ENCODE results near the gene SCYL3. TPM values are rescaled to one million over a fixed set of nuclear protein-coding genes. Genes with fewer than 3 reads are reported as not detected.
"Not testable (repeated sequence)": the region's sequence is repeated elsewhere in the genome, so short reads cannot be mapped to it uniquely, and the experiment has no call there.

Gene SCYL3
- total RNA-seq, 2 experiments from 2014 or later = 11.0 to 12.0 TPM

DNA sequence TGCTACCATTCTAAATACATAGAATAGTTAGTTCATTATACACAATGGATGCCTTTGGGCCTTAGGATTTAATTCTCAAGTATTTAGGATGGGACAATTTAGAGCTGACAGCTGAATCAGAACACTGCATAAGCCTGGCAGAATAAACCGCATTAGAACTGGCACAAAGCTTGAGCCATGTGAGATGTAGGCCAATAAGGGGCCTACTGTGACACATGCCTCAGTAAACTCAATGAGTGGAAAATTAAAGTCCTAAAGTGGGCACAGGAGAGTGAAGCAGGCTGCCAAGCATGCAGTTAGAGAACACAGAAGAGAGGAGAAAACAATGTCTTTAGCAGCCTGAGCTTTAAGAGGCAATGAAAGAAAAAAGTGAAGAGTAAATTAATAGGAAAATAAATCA lies 24.3 kb downstream of the SCYL3 start:
- ATAC-seq = no peak
- CTCF ChIA-PET = interaction anchor here (0.5 kb wide), 1 partner anchor 72 kb away, joined by 3 read pairs; no protein-coding TSS in a partner anchor

DNA sequence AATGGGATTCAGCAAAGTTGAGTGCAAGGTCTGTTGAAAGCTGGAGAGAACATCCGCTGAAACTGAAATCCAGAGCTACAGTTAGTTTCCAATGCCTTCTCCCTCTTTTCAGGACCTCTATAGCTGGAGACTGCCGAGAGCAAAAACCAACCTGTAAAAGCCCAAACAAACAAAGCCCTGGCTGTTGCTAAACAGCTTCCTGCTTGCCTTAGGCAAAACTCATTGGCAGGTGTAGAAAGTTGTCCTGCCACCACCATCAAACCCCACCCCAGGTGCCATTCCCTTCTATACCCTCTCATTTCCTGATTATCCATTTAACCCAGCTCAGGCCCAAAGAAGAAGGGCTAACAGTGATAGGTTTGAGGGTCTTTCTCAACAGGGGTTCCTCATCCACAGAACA lies 24.7 kb downstream of the SCYL3 start:
- intact Hi-C loops (cut with DNase I, micrococcal nuclease) = no loop called here
- no peaks in the 10 kb centered on the region for H3K9me3 Mint-ChIP-seq (ENCODE audit: low read depth)
- H3K36me3 Mint-ChIP-seq (ENCODE audit: low read depth) = peaks cover 75% of the 10 kb centered on the region
- ATAC-seq (no peak), DNase-seq (no peak)
- H3K27ac Mint-ChIP-seq = no peak overlapping the region
- H3K4me3 Mint-ChIP-seq = no peak overlapping the region
- H3K4me1 Mint-ChIP-seq = peaks cover 4% of the 10 kb centered on the region
- ChIA-PET CTCF (interaction anchor here (0.5 to 1.0 kb wide), 3 partner anchors 11 to 76 kb away, joined by 3 to 4 read pairs (median 3); no protein-coding TSS in a partner anchor), POLR2A (no interaction called here)
- no peaks in the 10 kb centered on the region for H3K27me3 Mint-ChIP-seq

More for the DNA sequence above, 24.3 kb downstream of the SCYL3 start:
- Mint-ChIP-seq H3K9me3 (ENCODE audit: low read depth) (no peaks in the 10 kb centered on the region), H3K27ac (no peak overlapping the region), H3K4me1 (peaks cover 8% of the 10 kb centered on the region), H3K27me3 (no peaks in the 10 kb centered on the region), H3K4me3 (no peak overlapping the region), H3K36me3 (ENCODE audit: low read depth) (peaks cover 75% of the 10 kb centered on the region)
- POLR2A ChIA-PET = no interaction called here
- DNase-seq = no peak
- intact Hi-C loops (cut with DNase I, micrococcal nuclease) = no loop called here

DNA sequence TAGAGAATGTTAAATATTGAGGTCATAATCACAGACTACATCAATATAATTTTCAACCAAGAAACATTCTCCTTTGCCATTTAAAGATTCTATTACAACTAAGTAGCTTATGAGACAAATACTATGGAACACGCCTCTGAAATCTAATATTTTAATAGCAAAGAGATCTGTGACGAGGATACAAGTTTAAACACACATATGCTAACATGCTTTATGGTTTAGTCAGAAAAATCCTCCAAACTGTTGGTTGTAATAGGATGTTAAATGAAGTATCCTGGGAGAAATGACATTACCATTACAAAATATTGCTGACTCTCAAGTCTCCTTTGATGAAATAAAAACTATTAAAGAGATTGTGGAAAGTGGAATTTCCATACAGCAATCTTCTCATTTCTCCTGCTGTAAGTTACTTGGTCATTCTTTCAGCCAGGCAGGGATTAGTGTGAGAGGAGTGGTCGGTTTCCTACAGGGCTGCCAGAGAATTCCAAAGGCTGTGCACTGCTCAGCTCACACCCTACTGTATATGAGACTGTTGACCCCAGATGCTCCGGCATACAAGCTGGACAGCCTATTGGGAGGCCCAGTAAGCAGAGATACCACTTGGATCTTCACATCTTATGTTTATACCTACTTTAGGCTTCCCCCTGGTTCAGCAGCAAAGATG lies 26.6 kb downstream of the SCYL3 start:
- Mint-ChIP-seq H3K36me3 (ENCODE audit: low read depth) (peaks cover 72% of the 10 kb centered on the region), H3K27ac (no peak overlapping the region), H3K9me3 (ENCODE audit: low read depth) (no peaks in the 10 kb centered on the region)

DNA sequence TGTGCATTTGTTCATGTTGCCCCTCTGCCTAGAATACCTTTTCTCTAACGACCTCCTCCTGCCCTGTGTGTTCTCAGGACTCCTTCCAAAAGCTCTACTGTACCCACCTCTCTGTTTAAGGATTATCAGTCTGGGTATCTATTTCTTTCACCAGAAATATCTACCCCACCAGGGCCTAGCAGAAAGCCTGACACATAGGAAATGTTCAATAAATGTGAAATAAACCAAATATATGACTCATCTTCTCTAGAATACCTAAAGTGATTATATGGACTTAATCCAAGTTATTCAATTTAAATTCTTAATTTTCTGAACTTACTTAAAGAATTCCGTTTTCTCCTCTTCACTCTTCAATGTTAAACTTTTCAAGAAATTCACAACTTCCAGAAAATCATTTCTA lies 27.1 kb downstream of the SCYL3 start:
- ATAC-seq = no peak
- POLR2A ChIA-PET = no interaction called here
- intact Hi-C loops (cut with DNase I, micrococcal nuclease) = no loop called here
- no peak for DNase-seq
- CTCF ChIA-PET = no interaction called here
- Mint-ChIP-seq H3K4me1 (no peaks in the 10 kb centered on the region), H3K36me3 (ENCODE audit: low read depth) (peaks cover 68% of the 10 kb centered on the region), H3K27me3 (no peaks in the 10 kb centered on the region), H3K9me3 (ENCODE audit: low read depth) (no peaks in the 10 kb centered on the region), H3K27ac (no peak overlapping the region), H3K4me3 (no peak overlapping the region)

More for the DNA sequence above, 26.6 kb downstream of the SCYL3 start:
- Mint-ChIP-seq H3K4me1 (no peaks in the 10 kb centered on the region), H3K4me3 (no peak overlapping the region), H3K27me3 (no peaks in the 10 kb centered on the region)
- DNase-seq (no peak), ATAC-seq (no peak)
- intact Hi-C loops (cut with DNase I, micrococcal nuclease) = no loop called here
- CTCF ChIA-PET = no interaction called here
- POLR2A ChIA-PET = no interaction called here

DNA sequence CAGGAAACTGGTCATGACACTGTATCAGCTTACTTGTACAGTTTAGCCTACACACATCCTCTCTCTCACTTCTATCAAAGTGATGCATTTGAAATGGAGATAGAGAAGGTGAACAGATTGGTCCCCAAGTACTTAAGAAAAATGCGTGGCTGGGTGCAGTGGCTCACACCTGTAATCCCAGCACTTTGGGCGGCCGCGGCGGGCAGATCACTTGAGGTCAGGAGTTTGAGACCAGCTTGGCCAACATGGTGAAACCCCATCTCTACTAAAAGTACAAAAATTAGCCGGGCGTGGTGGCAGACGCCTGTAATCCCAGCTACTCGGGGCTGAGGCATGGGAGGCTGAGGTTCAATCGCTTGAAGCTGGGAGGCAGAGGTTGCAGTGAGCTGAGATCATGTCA lies 29.2 kb downstream of the SCYL3 start:
- H3K4me3 Mint-ChIP-seq; H3K27me3 Mint-ChIP-seq; H3K27ac Mint-ChIP-seq; H3K9me3 Mint-ChIP-seq (ENCODE audit: low read depth); intact Hi-C loops (cut with DNase I, micrococcal nuclease); DNase-seq; ATAC-seq; POLR2A ChIA-PET; H3K4me1 Mint-ChIP-seq: not testable (repeated sequence)
- CTCF ChIA-PET = interaction anchor here (0.7 kb wide), 1 partner anchor 312 kb away, joined by 3 read pairs; no protein-coding TSS in a partner anchor
- peaks cover 68% of the 10 kb centered on the region for H3K36me3 Mint-ChIP-seq (ENCODE audit: low read depth)

DNA sequence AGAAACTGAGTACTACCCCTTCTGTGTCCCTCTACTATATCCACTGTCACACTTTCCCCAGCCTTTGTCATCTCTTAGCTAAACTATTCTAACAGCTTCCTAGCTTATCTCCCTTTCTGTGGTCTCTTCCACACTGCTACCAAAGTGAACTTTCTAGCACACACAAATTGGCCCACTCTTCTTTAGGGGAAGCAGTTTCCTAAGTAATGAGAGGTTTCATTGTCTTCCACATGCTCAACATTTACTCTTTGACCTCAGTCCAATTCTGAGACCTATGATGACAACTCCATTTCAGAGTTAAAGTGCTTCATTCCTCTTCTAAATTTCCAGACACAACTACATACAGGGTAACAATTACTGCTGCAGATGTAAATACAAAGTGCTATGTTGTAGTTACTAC lies 32.9 kb downstream of the SCYL3 start:
- Mint-ChIP-seq H3K27ac (no peak overlapping the region), H3K9me3 (ENCODE audit: low read depth) (no peaks in the 10 kb centered on the region), H3K4me3 (no peak overlapping the region), H3K36me3 (ENCODE audit: low read depth) (peaks cover 50% of the 10 kb centered on the region), H3K27me3 (no peaks in the 10 kb centered on the region), H3K4me1 (no peaks in the 10 kb centered on the region)
- CTCF ChIA-PET = interaction anchor here (0.6 kb wide), 1 partner anchor 67 kb away, joined by 3 read pairs; no protein-coding TSS in a partner anchor
- POLR2A ChIA-PET = interaction anchor here (0.7 kb wide), 1 partner anchor 8 kb away, joined by 3 read pairs; no protein-coding TSS in a partner anchor
- ATAC-seq (no peak), DNase-seq (no peak)
- intact Hi-C loops (cut with DNase I, micrococcal nuclease) = no loop called here

DNA sequence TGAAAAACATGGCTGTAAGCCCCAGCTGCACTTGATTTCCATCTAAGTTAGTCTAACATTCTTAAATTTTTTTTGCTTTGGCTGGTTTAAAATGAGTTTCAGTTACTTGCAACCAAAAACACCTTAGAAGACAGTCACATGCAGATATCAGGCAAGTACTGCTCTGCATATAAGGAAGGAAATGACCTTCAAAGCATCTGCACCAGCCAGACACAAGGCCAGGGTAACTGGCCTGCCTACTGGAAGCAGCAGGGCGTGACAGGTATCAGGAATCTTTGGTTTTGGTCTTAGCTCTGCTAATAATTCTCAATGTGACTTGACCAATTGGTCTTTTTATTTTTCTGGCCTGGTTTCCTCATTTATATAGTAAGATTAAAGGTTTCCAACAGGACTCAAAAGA lies 33.5 kb downstream of the SCYL3 start:
- no peaks in the 10 kb centered on the region for H3K27me3 Mint-ChIP-seq
- no peak overlapping the region for H3K27ac Mint-ChIP-seq
- intact Hi-C loops (cut with DNase I, micrococcal nuclease) = no loop called here
- DNase-seq = no peak
- ChIA-PET CTCF (interaction anchor here (0.6 to 0.9 kb wide), 2 partner anchors 10 to 67 kb away, joined by 3 to 4 read pairs; no protein-coding TSS in a partner anchor), POLR2A (no interaction called here)
- ATAC-seq = no peak
- no peaks in the 10 kb centered on the region for H3K9me3 Mint-ChIP-seq (ENCODE audit: low read depth)
- no peaks in the 10 kb centered on the region for H3K4me1 Mint-ChIP-seq
- peaks cover 50% of the 10 kb centered on the region for H3K36me3 Mint-ChIP-seq (ENCODE audit: low read depth)
- no peak overlapping the region for H3K4me3 Mint-ChIP-seq

DNA sequence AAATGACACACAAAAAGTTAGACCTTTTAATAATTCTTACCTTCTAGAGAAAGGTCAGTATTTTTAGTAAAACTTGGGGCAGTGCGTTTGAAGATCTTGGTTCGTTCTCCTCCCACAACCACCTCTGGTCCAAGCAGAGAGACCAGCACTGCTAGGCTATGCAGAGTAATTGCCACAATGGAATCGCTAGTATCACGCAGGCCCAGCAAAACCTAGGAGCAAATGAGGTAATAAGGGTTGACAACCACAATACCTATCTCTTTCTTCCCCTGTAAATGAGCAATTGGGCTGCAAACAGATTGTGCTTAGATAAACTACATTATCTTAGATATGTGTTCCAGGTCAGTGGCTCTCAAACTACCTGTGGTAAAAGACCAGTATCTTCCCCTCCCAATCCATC lies 34.7 kb downstream of the SCYL3 start:
- H3K27me3 Mint-ChIP-seq = no peaks in the 10 kb centered on the region
- no peaks in the 10 kb centered on the region for H3K4me1 Mint-ChIP-seq
- intact Hi-C loops (cut with DNase I, micrococcal nuclease) = no loop called here
- no peak overlapping the region for H3K4me3 Mint-ChIP-seq
- CTCF ChIA-PET = no interaction called here
- peaks cover 52% of the 10 kb centered on the region for H3K36me3 Mint-ChIP-seq (ENCODE audit: low read depth)
- POLR2A ChIA-PET = no interaction called here
- no peak overlapping the region for H3K27ac Mint-ChIP-seq
- no peak for ATAC-seq
- H3K9me3 Mint-ChIP-seq (ENCODE audit: low read depth) = no peaks in the 10 kb centered on the region
- no peak for DNase-seq

DNA sequence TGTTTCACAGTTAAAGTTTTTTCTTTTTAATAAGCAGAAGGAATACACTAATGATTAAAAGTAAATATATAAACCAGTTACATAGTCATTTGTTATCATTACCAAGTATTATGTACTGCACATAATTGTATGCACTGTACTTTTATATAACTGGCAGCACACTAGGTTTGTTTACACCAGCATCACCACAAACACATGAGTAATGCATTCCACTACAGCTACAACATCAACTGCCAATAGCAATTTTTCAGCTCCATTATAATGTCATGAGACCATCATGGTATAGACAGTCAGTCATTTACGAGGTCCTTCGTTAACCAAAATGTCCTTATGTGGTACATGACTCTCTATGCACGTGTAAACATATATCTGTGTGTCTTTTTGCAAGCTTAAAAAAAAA lies 35.2 kb downstream of the SCYL3 start:
- no peak overlapping the region for H3K4me3 Mint-ChIP-seq
- no peaks in the 10 kb centered on the region for H3K9me3 Mint-ChIP-seq (ENCODE audit: low read depth)
- intact Hi-C loops (cut with DNase I, micrococcal nuclease) = no loop called here
- no peak for ATAC-seq
- ChIA-PET CTCF (interaction anchor here (0.8 kb wide), 1 partner anchor 10 kb away, joined by 3 read pairs; no protein-coding TSS in a partner anchor), POLR2A (no interaction called here)
- no peaks in the 10 kb centered on the region for H3K27me3 Mint-ChIP-seq
- H3K36me3 Mint-ChIP-seq (ENCODE audit: low read depth) = peaks cover 53% of the 10 kb centered on the region
- no peak overlapping the region for H3K27ac Mint-ChIP-seq
- DNase-seq = no peak
- no peaks in the 10 kb centered on the region for H3K4me1 Mint-ChIP-seq

DNA sequence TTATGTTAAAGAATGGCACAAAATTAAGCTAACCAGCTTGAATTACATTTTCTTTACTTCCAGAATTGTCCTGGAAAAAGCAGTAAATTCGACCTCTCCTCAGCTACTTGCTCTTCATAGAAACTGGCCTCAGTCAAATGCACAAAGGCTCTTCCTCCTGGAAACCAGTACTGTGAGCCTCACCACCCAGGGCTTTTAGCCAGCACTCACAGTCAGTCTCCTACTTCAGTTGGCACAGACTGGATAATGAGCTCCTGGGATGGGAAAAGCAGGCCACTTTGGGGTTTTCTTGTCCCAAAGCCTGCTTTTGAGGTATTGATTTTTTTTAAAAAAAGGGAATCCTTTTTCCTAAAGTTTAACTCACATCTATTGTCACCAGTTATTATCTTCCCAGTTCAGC lies 40.4 kb downstream of the SCYL3 start:
- no peaks in the 10 kb centered on the region for H3K27me3 Mint-ChIP-seq
- H3K27ac Mint-ChIP-seq = no peak overlapping the region
- intact Hi-C loops (cut with DNase I, micrococcal nuclease) = no loop called here
- H3K4me1 Mint-ChIP-seq = no peaks in the 10 kb centered on the region
- ChIA-PET CTCF (interaction anchor here (0.6 kb wide), 1 partner anchor 10 kb away, joined by 3 read pairs; no protein-coding TSS in a partner anchor), POLR2A (no interaction called here)
- peaks cover 69% of the 10 kb centered on the region for H3K36me3 Mint-ChIP-seq (ENCODE audit: low read depth)
- no peak overlapping the region for H3K4me3 Mint-ChIP-seq
- ATAC-seq = no peak
- no peak for DNase-seq
- no peaks in the 10 kb centered on the region for H3K9me3 Mint-ChIP-seq (ENCODE audit: low read depth)

DNA sequence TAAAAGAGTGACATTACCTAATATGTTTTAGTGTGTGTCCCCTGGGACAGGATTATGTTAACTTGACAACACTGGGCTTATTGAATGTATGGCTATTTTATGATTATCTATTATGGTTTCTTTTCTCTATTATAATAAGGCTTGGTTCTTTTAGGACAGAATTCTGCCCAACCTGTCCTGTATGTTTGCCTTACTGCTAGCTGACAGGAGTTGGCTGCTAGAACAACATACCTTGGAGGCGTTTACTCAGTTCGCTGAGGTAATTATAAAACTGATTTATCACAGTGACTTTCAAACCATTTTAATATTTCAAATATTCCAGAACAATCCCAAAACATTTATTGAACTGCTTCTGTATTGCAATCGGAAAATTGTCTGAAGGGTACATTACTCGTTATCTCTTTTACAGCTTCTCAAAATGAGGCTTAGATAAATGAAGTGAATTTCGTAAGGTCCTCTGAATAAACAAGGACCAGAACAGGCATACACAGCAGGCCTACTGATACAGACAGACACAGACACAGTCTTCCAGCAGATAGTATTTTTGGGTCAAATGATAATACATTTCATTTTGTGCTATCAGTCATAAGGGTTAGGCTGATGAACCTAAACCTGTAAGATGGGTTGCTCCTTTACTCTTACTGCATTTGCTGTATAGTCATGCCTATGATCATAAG lies 44.2 kb downstream of the SCYL3 start:
- no peak for DNase-seq
- Mint-ChIP-seq H3K4me1 (peaks cover 2% of the 10 kb centered on the region), H3K36me3 (ENCODE audit: low read depth) (peaks cover 84% of the 10 kb centered on the region), H3K27ac (no peak overlapping the region), H3K9me3 (ENCODE audit: low read depth) (peaks cover 5% of the 10 kb centered on the region), H3K4me3 (no peak overlapping the region), H3K27me3 (no peaks in the 10 kb centered on the region)
- intact Hi-C loops (cut with DNase I, micrococcal nuclease) = no loop called here
- no peak for ATAC-seq
- ChIA-PET POLR2A (no interaction called here), CTCF (no interaction called here)

DNA sequence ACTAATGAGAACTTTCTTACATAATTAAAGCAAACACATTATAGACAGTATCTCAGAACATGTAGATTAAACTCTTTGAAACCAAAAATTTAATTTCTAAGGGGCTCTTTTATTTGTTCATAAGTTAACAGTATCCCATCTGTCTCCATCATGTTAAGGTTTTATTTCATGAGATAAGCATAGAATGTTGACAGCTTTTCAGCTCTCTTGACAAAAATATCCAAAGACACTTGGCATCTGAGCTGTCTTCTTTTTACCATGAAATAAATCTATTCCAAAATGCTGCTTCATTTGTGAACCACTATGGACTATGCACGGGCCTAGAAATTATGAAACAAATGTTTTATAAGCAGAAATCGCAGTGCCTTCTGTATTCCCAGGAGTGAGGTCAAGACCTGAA lies 45.2 kb downstream of the SCYL3 start:
- ATAC-seq = no peak
- ChIA-PET CTCF (interaction anchor here (1.1 kb wide), 1 partner anchor 299 kb away, joined by 3 read pairs; no protein-coding TSS in a partner anchor), POLR2A (no interaction called here)
- DNase-seq = no peak
- Mint-ChIP-seq H3K9me3 (ENCODE audit: low read depth) (peaks cover 5% of the 10 kb centered on the region), H3K27ac (no peak overlapping the region), H3K4me3 (no peak overlapping the region), H3K4me1 (peaks cover 2% of the 10 kb centered on the region), H3K27me3 (no peaks in the 10 kb centered on the region), H3K36me3 (ENCODE audit: low read depth) (peaks cover 83% of the 10 kb centered on the region)
- intact Hi-C loops (cut with DNase I, micrococcal nuclease) = no loop called here
